Stimulated activated CD4-positive, alpha-beta T cell treated with anti-CD3 and anti-CD28 coated beads, Interleukin-15, amount 100 ng/mL, for 24 hours (primary cell): ENCODE data around the gene HSD3B1.
A peak's percentile ranks its signal among the peaks of the same experiment; 100 is the strongest.

Source experiments
- DNase-seq: peaks from one replicate; pipeline ENCODE4 v3.0.0-alpha.2; 2020

HSD3B1 gene

DNA sequence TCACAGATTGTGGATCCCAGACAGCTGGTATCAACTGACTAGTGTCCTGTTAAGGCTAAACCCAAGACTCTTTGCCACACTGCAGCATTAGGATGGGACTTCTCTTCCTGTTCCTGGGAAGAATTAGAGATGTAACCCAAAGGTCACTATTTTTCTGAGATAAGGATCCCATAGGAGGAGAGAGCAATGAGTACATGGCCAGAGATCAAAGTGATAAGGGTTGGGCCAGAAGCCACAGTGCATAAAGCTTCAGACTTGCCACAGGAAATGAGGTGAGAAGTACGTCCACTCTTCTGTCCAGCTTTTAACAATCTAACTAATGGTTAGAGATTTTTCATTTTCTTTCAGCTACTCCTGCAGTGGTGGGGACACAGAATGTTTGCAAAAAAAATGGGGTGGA lies at the start of gene HSD3B1:
Gene HSD3B1 (plus strand): TSS at position 270 of the 400 bp plus-strand sequence. CDS start 267 bp downstream, outside the sequence.
- no peak for DNase-seq

DNA sequence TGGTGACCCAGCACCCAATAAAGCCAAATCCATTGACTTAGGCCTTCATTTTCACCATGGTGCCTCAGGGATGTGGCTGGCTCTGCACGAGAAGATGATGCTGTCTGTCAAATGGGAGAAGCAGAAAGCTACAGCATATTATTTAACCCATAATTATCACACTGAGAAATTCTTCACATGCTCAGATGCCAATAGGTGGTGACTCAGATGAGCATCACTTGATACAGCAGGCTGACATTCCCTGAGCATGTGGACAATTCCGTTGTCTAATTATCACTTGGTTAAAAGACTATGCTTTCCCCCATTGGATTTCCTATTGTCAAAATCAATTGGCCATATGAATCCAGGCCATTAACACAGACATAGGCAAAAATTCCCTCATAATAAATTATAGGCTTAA lies 44.0 kb upstream of the HSD3B1 start:
- DNase-seq = no peak

DNA sequence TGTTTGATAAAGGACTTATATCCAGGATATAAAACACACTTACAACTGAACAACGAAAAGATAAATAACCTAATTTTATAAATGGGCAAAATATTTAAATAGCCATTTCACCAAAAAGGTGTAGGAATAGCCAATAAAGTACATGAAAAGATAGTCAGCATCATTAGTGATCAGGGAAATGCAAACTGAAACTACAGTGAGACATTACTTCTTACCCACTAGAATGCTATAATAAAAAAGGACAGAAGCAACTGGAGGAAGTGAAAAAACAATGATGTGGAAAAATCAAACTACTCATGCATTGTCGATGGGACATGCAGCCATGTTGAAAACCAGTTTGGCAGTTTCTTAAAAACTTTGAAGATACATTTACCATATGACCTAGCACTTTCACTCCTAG lies 43.4 kb upstream of the HSD3B1 start:
- DNase-seq = no peak

DNA sequence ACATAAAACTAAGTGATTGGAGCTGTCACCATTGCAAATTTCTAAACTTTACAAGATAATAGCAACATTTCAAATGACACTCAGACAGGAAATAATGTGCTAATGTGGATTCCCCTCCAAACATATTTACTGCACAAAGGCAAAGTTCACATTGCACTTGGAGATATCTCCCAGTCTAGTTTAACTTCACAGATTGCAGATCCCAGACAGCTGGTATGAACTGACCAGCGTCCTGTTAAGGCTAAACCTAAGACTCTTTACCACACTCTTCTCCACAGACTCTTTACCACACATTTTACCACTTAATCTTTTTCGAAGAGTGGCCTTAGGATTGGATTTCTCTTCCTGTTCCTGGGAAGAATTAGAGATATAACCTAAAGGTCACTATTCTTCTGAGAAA lies 40.6 kb upstream of the HSD3B1 start:
- no peak for DNase-seq

DNA sequence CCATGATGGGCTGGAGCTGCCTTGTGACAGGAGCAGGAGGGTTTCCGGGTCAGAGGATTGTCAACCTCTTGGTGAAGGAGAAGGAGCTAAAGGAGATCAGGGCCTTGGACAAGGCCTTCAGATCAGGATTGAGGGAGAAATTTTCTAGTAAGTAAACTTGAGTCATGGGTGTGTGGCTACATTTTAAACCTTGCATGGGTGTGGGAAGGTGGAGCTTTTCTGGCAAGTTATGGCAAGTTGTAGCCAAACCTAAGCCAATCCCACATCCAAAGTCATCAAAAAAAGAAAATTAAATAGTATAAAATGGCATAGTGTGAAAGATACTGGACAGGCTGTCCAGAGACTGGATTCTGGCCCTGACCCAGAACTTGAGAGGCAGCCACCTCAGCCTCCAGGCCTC lies 39.8 kb upstream of the HSD3B1 start:
- DNase-seq = no peak

DNA sequence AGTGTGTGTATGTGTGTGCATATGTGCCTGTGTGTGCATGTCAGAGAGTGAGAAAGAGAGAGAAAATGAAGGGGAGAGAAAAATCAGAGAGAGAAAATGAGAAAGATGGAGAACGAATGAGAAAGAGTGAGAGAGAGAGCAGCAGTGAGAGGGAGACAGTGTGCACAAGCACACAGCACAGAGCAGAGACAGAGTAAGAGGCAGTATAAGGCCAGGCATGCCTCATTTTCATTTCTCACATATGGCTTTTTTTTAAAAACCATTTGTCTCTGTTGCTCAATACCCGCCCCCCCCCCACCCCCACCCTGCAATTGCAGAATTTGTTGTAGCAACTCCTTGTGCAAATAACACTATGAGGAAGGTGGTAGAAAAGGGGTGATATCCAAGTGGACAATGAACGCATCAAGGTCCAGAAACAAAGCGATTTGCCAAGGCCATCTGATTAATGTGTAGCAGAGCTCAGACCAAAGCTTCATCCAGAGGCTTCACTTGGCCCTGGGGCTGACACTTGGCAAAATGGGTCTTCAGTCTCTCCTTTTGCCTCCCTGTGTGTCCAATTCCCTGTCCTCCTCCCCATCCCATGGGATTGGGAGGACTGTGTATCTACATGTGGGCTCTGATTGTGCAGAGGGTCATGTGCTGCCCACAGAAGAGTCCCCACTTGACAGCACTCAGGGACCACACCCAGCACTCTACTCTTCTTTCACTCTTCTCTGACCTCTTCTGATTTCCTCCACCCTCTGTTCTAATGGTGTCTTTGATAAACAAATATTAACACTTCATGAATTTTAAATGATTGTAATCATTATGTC lies 38.9 kb upstream of the HSD3B1 start:
- DNase-seq = no peak

DNA sequence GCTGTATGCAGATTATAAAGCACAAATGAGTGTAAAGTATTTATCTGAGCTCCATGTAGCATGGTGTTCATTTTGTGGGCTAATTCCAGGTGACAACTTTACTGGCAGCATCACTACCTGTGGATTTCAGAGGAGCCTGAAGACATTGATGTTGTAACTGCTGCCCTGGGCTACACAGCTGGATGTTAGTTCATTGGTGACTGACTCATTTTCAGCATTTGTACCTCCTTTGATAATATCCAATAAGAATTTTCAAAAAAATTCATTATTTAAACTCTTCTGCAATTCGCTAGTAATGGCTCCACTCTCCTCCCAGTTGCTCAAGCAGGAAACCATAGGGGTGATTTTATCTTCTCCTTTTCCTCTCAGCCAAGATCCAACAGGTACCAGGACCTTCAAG lies 37.3 kb upstream of the HSD3B1 start:
- DNase-seq = no peak

DNA sequence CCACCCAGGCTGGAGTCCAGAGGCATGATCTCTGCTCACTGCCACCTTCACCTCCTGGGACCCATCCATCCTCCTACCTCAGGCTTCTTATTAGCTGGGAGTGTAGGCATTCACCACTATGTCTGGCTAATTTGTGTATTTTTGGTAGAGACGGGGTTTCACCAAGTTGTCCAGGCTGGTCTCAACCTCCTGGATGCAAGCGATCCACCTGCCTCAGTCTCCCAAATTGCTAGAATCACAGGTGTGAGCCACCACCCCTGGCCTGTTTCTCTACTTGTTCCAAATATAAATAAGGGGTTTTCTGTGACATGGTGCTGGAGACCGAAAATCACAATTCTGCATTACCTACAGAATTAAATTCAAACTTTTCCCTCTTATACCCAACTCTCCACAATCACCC lies 36.6 kb upstream of the HSD3B1 start:
- DNase-seq = no peak

DNA sequence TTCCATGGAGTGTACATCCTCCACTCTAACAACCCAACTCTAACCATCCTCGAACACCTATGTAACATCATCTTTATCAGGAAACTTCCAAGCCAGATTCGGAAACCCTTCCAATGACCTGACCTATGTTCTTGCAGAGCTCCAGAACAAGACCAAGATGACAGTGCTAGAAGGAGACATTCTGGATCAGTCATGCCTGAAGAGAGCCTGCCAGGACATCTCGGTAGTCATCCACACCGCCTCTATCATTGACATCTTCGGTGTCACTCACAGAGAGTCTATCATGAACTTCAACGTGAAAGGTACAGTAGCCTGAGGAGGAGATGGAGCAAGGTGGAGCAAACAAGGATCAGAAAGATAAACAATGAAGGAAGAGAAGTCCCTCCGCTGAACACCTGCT lies 36.1 kb upstream of the HSD3B1 start:
- DNase-seq = no peak

DNA sequence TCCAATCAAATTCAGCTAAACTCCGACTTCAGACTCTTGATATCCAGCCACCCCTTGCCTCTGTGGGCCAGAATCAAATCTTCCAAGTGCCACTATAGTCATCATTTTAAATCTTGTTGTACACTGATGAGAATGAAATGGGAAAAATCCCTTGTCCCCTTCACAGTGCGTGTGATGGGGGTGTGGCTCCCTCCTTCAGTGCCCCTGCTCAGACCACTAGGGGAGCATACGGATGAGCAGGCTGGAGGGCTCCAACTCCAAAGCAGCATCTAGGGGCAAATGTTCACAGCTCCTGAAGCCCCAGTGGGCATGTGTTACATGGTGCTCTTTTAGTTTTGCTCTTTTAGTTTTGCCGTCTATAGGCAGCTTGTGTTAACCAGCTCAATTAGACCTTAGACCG lies 35.4 kb upstream of the HSD3B1 start:
- DNase-seq = no peak

DNA sequence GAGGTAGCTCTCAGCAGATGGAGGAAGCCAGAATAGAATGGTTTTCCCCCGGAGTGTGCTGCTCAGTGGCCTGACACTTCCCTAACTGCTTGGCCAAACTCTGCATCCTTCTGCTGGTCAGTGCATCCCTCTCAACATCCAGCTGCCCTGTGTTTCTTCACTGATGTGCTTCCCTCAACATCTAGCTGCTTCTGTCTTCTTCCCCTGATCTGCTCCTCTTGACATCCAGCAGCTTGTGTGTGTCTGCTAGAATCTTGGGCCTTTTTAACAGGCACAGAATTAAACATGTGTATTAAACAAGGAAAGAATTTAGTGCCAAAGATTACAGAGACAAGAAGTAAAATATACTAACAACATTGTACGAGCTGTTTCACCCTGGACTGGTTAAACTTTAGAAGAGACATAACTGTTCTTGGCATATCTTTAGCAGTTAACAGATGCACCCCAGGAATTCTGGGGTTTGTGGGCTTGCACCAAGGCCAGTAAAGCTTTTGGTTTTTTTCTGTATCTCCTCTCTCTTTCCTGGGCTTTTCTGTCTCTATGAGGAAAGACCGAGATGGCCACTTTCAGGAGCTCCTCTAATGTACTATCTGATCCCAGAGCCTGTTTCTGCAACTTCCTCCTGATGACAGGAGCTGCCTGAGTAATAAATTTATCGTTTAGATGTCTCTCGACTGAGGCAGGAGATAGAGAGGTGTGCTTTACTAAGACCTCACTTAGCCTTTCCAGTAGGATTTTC lies 34.8 kb upstream of the HSD3B1 start:
- DNase-seq = no peak

DNA sequence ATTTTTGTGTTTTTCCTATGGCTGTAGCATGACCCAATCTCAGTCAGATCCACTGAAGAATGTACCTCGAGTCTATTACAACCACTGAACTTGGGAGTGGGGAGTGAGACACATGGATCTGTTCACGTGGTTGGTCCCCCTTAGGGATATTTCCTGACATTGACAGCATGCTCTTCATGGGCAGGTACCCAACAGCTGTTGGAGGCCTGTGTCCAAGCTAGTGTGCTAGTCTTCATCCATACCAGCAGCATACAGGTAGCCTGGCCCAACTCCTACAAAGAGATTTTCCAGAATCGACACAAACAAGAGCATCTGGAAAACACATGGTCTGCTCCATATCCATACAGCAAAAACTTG lies 34.2 kb upstream of the HSD3B1 start:
- no peak for DNase-seq

DNA sequence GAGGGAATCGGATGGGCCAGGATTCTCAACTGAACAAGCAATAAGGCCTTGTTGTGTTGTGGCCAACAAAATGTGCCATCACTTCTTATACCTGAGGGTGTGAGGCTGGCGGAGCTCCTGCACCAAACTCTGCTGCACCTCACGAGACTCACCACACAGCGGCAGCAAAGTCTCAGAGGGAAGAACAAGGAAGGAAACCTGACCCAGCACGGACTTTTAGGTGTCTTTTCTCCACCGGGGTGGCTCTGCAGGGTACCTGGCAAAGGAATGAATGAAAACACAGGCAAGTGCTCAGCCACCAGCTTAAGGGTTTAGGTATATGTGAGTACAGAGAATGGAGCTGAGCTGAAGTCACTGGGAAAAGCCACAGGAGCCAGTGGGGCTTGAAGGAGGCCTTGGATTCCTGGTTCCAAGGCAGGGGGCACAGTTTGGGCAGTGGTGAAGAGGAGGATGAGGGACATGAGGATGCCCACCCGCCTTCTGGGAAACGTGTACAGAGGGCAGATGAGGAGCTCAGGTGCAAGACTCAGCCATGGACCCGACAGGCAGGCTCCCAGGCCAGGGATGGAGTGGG lies 31.1 kb upstream of the HSD3B1 start:
- DNase-seq = peak; percentile 50

DNA sequence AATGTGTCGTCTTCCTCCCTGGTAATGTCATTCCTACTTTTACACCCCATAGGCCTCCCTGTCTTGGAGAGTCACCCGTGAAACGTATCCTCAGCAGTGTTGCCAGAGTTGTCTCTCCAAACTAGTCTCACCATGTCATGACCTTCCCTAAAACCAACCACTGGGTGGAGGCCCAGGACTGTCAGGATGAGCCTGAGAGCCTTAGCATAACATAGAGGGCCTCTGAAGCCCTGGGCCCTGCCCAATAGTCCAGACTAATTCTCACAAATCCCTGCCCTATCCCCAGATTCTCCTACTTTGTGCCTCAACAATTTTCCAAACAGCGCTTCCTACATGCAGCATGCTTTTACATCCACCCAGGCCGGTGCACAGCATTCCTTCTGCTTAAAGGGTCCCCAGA lies 29.3 kb upstream of the HSD3B1 start:
- DNase-seq = no peak

DNA sequence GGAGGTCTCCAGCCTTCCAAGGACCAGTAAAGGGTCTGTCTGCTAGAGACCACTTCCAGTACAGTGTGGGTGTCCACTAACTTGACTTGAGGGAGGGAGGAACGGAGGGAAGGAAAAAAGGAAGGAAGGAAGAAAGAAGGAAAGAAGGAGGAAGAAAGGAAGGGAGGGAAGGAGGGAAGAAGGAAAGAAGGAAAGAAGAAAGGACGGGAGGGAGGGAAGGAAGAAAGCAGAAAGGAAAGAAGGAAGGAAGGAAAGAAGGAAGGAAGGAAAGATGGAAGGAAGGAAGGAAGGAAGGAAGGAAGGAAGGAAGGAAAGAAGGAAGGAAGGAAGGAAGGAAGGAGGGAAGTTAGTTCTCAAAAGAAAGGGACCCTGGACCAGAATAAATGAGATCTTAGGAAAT lies 26.8 kb upstream of the HSD3B1 start:
- no peak for DNase-seq

DNA sequence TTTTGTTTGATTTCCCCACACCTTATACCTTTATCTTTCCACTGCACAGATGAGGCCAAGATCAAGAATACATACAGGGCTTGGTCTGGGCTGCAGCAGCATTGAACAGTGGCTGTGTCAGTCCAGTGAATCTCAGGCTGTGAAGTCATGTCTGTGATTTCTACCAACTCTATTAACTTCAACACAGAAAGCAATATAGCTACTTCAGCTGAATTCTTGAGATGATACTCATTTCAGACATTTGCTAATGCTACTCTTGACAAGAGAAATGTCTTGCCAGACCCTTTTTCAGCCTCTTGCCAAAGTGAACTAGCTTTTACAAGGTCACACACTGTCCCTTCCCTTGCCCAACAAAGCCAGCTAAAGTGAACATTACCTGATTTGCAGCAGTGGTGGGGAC lies 25.1 kb upstream of the HSD3B1 start:
- DNase-seq = no peak

DNA sequence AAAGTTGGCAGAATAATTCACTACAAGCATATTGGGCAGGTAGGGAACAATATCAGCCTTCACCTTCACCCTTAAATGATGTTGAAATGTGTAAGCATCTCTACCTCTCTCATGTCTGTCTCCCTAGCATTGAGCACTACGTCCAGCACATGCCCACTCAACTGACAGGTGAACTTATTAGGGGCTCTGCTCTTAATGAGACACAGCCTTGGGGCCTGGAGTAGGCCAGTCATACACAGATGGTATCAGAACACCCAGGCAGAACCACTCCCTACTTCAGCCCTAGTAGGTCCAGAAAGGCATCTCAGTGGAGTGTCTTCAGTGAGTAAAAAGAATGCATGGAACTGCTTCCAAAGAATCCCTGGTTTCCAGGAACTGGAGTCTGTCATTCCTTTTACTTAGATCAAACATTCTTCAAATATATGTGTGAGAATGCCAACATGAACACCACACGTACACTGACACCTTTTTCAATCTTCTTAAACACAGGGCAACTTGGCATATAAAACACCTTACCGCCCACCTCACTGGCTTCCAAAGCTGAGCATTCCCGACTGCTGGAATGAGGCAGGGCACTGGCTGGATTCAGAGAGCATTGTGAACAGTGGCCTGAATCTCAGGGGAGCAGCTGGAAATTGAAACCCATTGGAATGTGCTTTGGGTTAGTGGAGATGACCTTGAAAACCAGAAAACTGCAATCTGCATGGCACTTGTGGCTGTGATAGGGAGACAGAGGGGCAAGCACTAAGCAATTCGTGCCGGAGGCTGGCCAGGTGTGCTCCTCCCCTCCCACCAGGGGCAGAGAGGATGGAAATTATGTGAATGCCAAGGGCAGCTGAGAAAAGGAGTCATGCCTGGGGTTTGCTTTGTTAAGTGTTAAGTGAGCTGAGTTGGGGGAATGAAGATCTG lies 24.2 kb upstream of the HSD3B1 start:
- no peak for DNase-seq

DNA sequence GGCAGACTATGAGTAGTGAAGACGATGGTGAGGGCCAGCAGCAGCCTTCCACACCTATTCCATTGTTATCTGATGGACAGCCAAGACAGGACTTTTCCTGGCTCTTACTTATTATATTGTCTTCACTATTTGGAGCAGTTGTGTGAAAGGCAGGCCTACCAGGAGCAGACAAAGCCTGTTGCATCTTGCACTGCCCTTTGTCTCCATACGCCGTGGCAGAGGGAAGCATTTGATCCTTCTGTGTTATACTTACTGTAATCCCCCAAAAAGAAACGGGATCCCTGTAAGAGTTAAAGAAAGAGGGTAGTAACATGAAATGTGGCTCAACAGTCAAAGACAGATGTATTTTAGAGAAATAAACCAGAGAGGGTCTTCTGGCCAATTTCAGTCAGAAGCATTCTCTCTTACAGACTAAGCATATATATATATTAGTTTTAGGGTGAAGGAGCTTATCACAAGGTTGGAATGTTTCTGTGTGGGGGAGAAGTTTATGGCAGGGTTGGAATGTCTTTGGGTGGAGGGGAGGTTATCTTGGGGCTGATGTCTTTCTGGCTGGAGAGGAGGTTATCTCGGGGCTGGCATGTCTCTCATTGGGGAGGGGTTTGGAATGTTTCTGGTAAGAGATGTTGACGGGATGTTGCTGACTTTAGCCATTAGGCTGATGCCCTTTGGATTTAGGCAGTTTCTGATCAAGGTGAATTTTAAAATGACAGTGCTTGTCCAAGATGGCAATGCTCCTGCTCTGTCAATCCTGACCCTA lies 23.4 kb upstream of the HSD3B1 start:
- DNase-seq = no peak

DNA sequence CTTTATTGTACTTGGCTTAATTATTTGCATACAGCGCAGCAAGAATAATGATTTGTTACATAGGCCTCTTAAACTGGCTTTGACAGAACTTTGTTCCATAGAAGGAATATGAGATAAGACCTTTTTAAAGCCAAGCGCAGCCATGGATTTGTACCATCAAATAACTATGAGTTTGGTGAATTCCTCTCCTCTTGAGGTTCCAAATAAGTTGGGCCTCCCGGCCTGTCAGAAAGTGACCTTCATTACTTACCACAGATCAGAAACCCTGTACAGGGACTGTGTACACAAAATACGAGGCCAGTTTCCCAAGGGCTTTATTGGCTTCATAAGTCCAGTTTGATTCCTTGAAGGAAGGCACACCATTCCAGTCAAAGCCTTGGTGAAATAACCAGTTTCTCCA lies 21.8 kb upstream of the HSD3B1 start:
- no peak for DNase-seq

DNA sequence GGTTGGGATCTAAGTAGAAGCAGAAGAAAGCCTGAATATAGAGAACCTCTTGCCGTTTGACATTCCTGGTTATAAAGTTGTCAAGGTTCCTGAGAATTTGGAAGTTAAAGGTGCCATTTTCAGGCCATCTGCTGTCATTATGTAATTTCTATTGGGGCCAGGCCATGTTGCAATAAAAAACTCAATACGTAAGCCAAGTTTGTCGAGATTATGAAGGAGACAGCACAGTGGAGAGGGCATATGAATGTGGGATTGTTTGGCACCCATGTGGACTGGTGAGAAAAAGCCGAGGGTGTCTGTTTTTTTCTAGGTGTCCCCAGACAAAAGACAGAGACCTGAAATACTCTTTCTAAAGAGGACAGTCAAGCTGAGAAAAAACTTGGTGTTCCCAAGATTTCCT lies 18.8 kb upstream of the HSD3B1 start:
- DNase-seq = no peak

DNA sequence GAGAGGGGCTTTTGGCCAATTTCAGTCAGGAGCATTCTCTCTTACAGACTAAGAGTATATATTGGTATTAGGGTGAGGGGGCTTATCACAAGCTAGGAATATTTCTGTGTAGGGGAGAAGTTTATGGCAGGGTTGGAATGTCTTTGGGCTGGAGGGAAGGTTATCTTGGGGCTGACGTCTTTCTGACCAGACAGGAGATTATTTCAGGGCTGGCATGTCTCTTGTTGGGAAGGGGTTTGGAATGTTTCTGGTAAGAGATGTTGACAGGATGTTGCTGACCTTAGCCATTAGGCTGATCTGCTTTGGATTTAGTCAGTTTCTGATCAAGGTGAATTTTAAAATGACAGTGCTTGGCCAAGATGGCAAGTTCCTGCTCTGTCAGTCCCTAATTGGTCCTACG lies 17.8 kb upstream of the HSD3B1 start:
- no peak for DNase-seq

DNA sequence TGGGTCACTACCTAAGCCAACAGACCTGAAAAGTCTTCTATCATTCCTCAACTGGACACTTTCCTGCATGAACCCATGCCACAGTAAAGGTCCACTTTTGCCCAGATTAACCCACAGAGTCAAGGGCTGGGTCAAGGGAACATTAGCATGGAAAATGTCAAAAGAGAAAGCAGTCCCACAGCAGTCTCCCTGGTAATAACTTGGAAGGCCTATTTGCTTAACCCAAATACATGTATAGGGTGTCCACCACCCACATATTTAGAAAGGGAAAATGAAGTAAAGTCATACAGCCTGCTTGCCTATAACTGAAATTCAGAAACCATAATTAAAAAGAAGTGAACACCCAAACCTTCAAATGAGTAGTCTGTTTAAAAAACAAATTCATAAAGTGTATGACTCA lies 16.1 kb upstream of the HSD3B1 start:
- DNase-seq = no peak

DNA sequence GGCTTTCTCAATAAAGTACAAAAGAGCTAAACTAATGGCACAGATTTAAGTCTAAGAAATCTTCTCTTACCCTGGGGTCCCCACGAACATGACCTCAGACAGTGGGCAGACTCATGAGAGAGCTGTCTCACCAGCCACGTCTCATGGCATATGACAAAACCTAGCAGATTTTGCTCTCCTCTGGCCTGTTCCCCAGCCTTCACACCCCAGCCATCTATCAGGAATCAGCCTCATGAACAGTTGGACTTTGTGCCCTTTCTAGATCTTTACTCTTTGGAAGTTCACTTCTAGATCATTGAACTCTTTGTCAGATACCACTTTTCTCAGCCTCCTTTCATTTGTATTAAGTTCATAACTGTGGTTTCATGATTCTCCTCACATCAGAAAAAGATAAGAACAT lies 14.2 kb upstream of the HSD3B1 start:
- DNase-seq = no peak
